ENCODE results near the gene AFAP1L2. TPM values are rescaled to one million over a fixed set of nuclear protein-coding genes. Genes with fewer than 3 reads are reported as not detected.

Gene AFAP1L2
- total RNA-seq, 1 donor from 2014 or later, result 4.8 TPM

GRCh38 chr10:114297136-114297705, 107.1 kb downstream of the AFAP1L2 start:
- Histone ChIP-seq H3F3A (ENCODE audit: low read depth) (no peaks in the 10 kb centered on the region), H3K9me3 (ENCODE audit: low read depth) (peaks cover 12% of the 10 kb centered on the region), H3K27me3 (no peaks in the 10 kb centered on the region), H3K27ac (no peak overlapping the region), H4K20me1 (ENCODE audit: low read depth) (no peaks in the 10 kb centered on the region), H3K4me2 (no peak overlapping the region), H3K4me3 (no peak overlapping the region), H2AFZ (replicated peaks) (no peak overlapping the region), H3K4me1 (no peaks in the 10 kb centered on the region), H3K9ac (no peak overlapping the region), H3K36me3 (peaks cover 13% of the 10 kb centered on the region), H3K79me2 (ENCODE audit: low read depth) (no peaks in the 10 kb centered on the region)
- Mint-ChIP-seq H3K4me1 (no peaks in the 10 kb centered on the region), H3K36me3 (peaks cover 41% of the 10 kb centered on the region), H3K4me3 (no peak overlapping the region), H3K9me3 (peaks cover 23% of the 10 kb centered on the region), H3K27me3 (ENCODE audit: insufficient read depth, low read depth) (peaks cover 8% of the 10 kb centered on the region), H3K27ac (no peak overlapping the region)
- TF ChIP-seq EZH2 (IDR thresholded peaks at IDR 0.05), result no peak
- TF ChIP-seq, protein P1, sequence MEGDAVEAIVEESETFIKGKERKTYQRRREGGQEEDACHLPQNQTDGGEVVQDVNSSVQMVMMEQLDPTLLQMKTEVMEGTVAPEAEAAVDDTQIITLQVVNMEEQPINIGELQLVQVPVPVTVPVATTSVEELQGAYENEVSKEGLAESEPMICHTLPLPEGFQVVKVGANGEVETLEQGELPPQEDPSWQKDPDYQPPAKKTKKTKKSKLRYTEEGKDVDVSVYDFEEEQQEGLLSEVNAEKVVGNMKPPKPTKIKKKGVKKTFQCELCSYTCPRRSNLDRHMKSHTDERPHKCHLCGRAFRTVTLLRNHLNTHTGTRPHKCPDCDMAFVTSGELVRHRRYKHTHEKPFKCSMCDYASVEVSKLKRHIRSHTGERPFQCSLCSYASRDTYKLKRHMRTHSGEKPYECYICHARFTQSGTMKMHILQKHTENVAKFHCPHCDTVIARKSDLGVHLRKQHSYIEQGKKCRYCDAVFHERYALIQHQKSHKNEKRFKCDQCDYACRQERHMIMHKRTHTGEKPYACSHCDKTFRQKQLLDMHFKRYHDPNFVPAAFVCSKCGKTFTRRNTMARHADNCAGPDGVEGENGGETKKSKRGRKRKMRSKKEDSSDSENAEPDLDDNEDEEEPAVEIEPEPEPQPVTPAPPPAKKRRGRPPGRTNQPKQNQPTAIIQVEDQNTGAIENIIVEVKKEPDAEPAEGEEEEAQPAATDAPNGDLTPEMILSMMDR (IDR thresholded peaks at IDR 0.05), result no peak
- no peak for TF ChIP-seq EZH2phosphoT487 (IDR thresholded peaks at IDR 0.05)
- DNase-seq (ENCODE audit: low spot score), result no peak

DNA sequence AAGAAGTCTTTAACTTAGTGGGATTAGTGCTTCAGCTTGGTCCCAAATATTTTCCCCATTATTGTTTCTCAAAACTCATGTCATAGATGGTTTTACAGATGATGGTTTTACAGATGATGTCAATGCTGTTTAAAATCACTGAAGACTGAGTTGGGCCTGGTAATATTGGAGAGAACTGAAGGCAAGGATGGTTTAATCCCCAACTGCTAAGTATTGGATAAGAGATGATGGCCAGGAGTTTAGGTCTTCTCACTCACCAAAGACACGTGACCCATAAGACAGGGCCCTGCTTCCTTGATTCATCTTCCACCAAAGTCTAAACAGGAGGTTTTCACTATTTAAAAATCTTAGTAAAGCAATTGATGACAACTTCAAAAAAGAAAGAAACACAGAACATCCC, 108.9 kb downstream of the AFAP1L2 start:
- Histone ChIP-seq H3K9me3 (ENCODE audit: low read depth) (peaks cover 12% of the 10 kb centered on the region), H3K4me1 (no peaks in the 10 kb centered on the region), H2AFZ (replicated peaks) (no peak overlapping the region), H3K79me2 (ENCODE audit: low read depth) (no peaks in the 10 kb centered on the region), H4K20me1 (ENCODE audit: low read depth) (no peaks in the 10 kb centered on the region), H3K9ac (no peak overlapping the region), H3K4me2 (no peak overlapping the region), H3K36me3 (peaks cover 13% of the 10 kb centered on the region), H3F3A (ENCODE audit: low read depth) (no peaks in the 10 kb centered on the region), H3K27me3 (no peaks in the 10 kb centered on the region), H3K27ac (no peak overlapping the region), H3K4me3 (no peak overlapping the region)
- Mint-ChIP-seq H3K4me1 (no peaks in the 10 kb centered on the region), H3K36me3 (peaks cover 45% of the 10 kb centered on the region), H3K27me3 (ENCODE audit: insufficient read depth, low read depth) (peaks cover 8% of the 10 kb centered on the region), H3K27ac (no peak overlapping the region), H3K4me3 (no peak overlapping the region), H3K9me3 (peaks cover 23% of the 10 kb centered on the region)
- no peak for DNase-seq (ENCODE audit: low spot score)
- no peak for TF ChIP-seq EZH2phosphoT487 (IDR thresholded peaks at IDR 0.05)
- TF ChIP-seq, protein P1 (IDR thresholded peaks at IDR 0.05), result no peak
- no peak for TF ChIP-seq EZH2 (IDR thresholded peaks at IDR 0.05)

DNA sequence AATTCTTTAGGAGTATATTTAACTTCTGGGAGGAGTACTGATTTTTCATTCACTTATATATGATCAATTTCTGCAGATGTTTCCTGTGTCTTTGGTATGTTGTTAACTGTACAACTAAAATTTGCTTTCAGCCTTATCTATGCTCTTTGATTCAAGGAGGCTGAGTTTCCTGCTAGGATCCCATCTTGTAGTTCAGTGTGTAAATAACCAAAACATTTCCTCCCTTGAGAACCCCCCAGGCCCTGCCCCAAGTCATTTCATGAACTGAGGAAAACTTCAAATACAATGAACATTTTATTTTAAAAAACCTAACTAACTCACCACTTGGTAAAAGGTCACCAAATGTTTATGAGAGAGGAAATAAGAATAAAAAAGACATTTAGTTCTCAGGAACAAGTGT, 109.8 kb downstream of the AFAP1L2 start:
- DNase-seq (ENCODE audit: low spot score), result no peak
- H2AFZ ChIP-seq (replicated peaks), result no peak overlapping the region
- no peaks in the 10 kb centered on the region for H4K20me1 ChIP-seq (ENCODE audit: low read depth)
- peaks cover 12% of the 10 kb centered on the region for H3K9me3 ChIP-seq (ENCODE audit: low read depth)
- peaks cover 41% of the 10 kb centered on the region for H3K36me3 Mint-ChIP-seq
- H3K79me2 ChIP-seq (ENCODE audit: low read depth), result no peaks in the 10 kb centered on the region
- H3K27me3 ChIP-seq, result no peaks in the 10 kb centered on the region
- no peak overlapping the region for H3K27ac Mint-ChIP-seq
- peaks cover 4% of the 10 kb centered on the region for H3K27me3 Mint-ChIP-seq (ENCODE audit: insufficient read depth, low read depth)
- H3K27ac ChIP-seq, result no peak overlapping the region
- no peak overlapping the region for H3K9ac ChIP-seq
- H3F3A ChIP-seq (ENCODE audit: low read depth), result no peaks in the 10 kb centered on the region
- no peak for TF ChIP-seq EZH2phosphoT487 (IDR thresholded peaks at IDR 0.05)
- no peak for TF ChIP-seq EZH2 (IDR thresholded peaks at IDR 0.05)
- TF ChIP-seq, protein P1 (IDR thresholded peaks at IDR 0.05), result no peak
- H3K4me3 Mint-ChIP-seq, result no peak overlapping the region
- H3K4me1 Mint-ChIP-seq, result no peaks in the 10 kb centered on the region
- H3K4me3 ChIP-seq, result no peak overlapping the region
- peaks cover 23% of the 10 kb centered on the region for H3K9me3 Mint-ChIP-seq
- no peak overlapping the region for H3K4me2 ChIP-seq
- no peaks in the 10 kb centered on the region for H3K4me1 ChIP-seq
- H3K36me3 ChIP-seq, result peaks cover 13% of the 10 kb centered on the region

Data from neural progenitor cell (in vitro differentiated cells).